H1 (cell line): ENCODE data around the gene WDR77. TPM values are rescaled to one million over a fixed set of nuclear protein-coding genes. Genes with fewer than 3 reads are reported as not detected.

Experiments used
- CTCF ChIA-PET: fragments of 300-600 bp; sonication (Branson Sonifier 250); formaldehyde crosslinking; loops from one replicate; lab custom pipeline; 2021; ENCODE audit not compliant: partially characterized antibody; lab: Charles Lee
- POLR2A ChIA-PET: fragments of 300-600 bp; sonication (Branson Sonifier 250); formaldehyde crosslinking; loops from one replicate; lab custom pipeline; 2021; ENCODE audit warnings: inconsistent platforms; ENCODE audit not compliant: partially characterized antibody; lab: Charles Lee
- DNase-seq, 2 experiments: peaks; one replicate each; pipeline versions ENCODE4 v3.0.0 to v3.0.0-alpha.2; 2010 to 2022; ENCODE audit warnings: low spot score in 2 of 2, low read depth in 1 of 2, mixed read lengths in 1 of 2
- FAIRE-seq: peaks from 2 replicates; lab custom pipeline; 2011; peaks lifted over from hg19 to GRCh38; lab: Jason Lieb, UNC
- H2AFZ ChIP-seq: 2 replicates; pipeline ENCODE4 v1.8.1; 2012; ENCODE audit warnings: low read length, inconsistent platforms
- H2AK5ac ChIP-seq: 2 replicates; pipeline ENCODE4 v1.6.1; 2013; ENCODE audit warnings: low read depth, low read length
- H2BK120ac ChIP-seq: replicated peaks from 2 replicates; pipeline ENCODE3; 2013; ENCODE audit warnings: low read depth, low read length, inconsistent platforms
- H2BK12ac ChIP-seq: 2 replicates; pipeline ENCODE4 v1.6.1; 2013; ENCODE audit warnings: low read depth, low read length
- H2BK15ac ChIP-seq: 2 replicates; pipeline ENCODE4 v1.6.1; 2013; ENCODE audit warnings: low read length
- H2BK20ac ChIP-seq: 2 replicates; pipeline ENCODE4 v1.6.1; 2013; ENCODE audit warnings: low read length
- H2BK5ac ChIP-seq: 2 replicates; pipeline ENCODE4 v1.6.1; 2013; ENCODE audit warnings: low read depth, low read length
- H3K14ac ChIP-seq: 2 replicates; pipeline ENCODE4 v1.6.1; 2013; ENCODE audit warnings: inconsistent platforms; ENCODE audit not compliant: insufficient read length
- H3K18ac ChIP-seq: 2 replicates; pipeline ENCODE4 v1.6.1; 2013; ENCODE audit warnings: low read length; ENCODE audit errors: extremely low read depth
- H3K23ac ChIP-seq: 2 replicates; pipeline ENCODE4 v1.6.1; 2013; ENCODE audit warnings: inconsistent platforms; ENCODE audit not compliant: insufficient read length
- H3K23me2 ChIP-seq: 2 replicates; pipeline ENCODE4 v1.6.1; 2013; ENCODE audit warnings: low read depth, low read length
- H3K27ac ChIP-seq: 2 replicates; pipeline ENCODE4 v1.6.1; 2011; ENCODE audit warnings: low read depth, low read length, inconsistent platforms
- H3K27me3 ChIP-seq, 4 experiments: replicated peaks in 1 of 4; 1 replicate in 1 of 4; 2 replicates in 3 of 4; pipeline versions ENCODE4 v1.6.1 to v1.8.1; 2011 to 2013; ENCODE audit warnings: low read length in 3 of 4, mild to moderate bottlenecking in 3 of 4, inconsistent platforms in 2 of 4, mixed read lengths in 2 of 4, moderate library complexity in 1 of 4; ENCODE audit not compliant: control insufficient read depth in 3 of 4, insufficient read depth in 3 of 4; ENCODE audit errors: extremely low read depth in 1 of 4
- H3K36me3 ChIP-seq, 4 experiments: 2 replicates each; pipeline versions ENCODE4 v1.6.1 to v1.8.1; 2011 to 2013; ENCODE audit warnings: mild to moderate bottlenecking in 4 of 4, low read length in 3 of 4, moderate library complexity in 2 of 4, control low read depth in 1 of 4, inconsistent platforms in 1 of 4; ENCODE audit not compliant: insufficient read depth in 4 of 4, control insufficient read depth in 2 of 4
- H3K4ac ChIP-seq: replicated peaks from 2 replicates; pipeline ENCODE3; 2013; ENCODE audit warnings: low read length, low read depth, mixed read lengths, inconsistent platforms; ENCODE audit not compliant: insufficient read length
- H3K4me1 ChIP-seq, 4 experiments: replicated peaks in 1 of 4; 1 replicate in 1 of 4; 2 replicates in 3 of 4; pipeline versions ENCODE4 v1.6.1 to v1.8.1; 2011 to 2013; ENCODE audit warnings: low read length in 3 of 4, inconsistent platforms in 2 of 4, mixed read lengths in 1 of 4; ENCODE audit not compliant: insufficient read depth in 4 of 4, control insufficient read depth in 3 of 4
- H3K4me2 ChIP-seq, 2 experiments: 2 replicates each; pipeline versions ENCODE4 v1.6.1 to v1.8.1; 2011 to 2013; ENCODE audit warnings: low read depth in 2 of 2, low read length in 2 of 2, control low read depth in 1 of 2, inconsistent platforms in 1 of 2, mild to moderate bottlenecking in 1 of 2; ENCODE audit not compliant: insufficient read depth in 1 of 2
- H3K4me3 ChIP-seq, 4 experiments: fragments of 200-600, 300-600 bp in 1 of 4; sonication (generic), shearing (Covaris generic), sonication (Bioruptor Twin) in 1 of 4; 2 replicates each; pipeline versions ENCODE4 v1.5.1 to v1.8.1; 2011 to 2016; ENCODE audit warnings: low read length in 4 of 4, low read depth in 3 of 4, control low read depth in 2 of 4, inconsistent platforms in 2 of 4, mild to moderate bottlenecking in 2 of 4, mixed read lengths in 1 of 4, moderate library complexity in 1 of 4; ENCODE audit not compliant: insufficient read depth in 2 of 4; ENCODE audit errors: extremely low read depth in 1 of 4
- H3K56ac ChIP-seq: replicated peaks from 2 replicates; pipeline ENCODE3; 2013; ENCODE audit warnings: low read depth, mild to moderate bottlenecking, mixed read lengths, low read length, inconsistent platforms; ENCODE audit not compliant: insufficient read length
- H3K79me1 ChIP-seq: 2 replicates; pipeline ENCODE4 v1.6.1; 2013; ENCODE audit warnings: low read depth, low read length, control low read depth
- H3K79me2 ChIP-seq, 2 experiments: 2 replicates each; pipeline versions ENCODE4 v1.6.1 to v1.8.1; 2012 to 2013; ENCODE audit warnings: low read length in 2 of 2, mild to moderate bottlenecking in 2 of 2, inconsistent platforms in 1 of 2; ENCODE audit not compliant: insufficient read depth in 2 of 2, control insufficient read depth in 1 of 2
- H3K9ac ChIP-seq, 4 experiments: replicated peaks in 1 of 4; 1 replicate in 1 of 4; 2 replicates in 3 of 4; pipeline versions ENCODE4 v1.6.1 to v1.8.1; 2011 to 2013; ENCODE audit warnings: low read depth in 3 of 4, low read length in 3 of 4, control low read depth in 2 of 4, mild to moderate bottlenecking in 2 of 4, moderate library complexity in 2 of 4, inconsistent platforms in 1 of 4; ENCODE audit errors: extremely low read depth in 1 of 4
- H3K9me3 ChIP-seq, 2 experiments: 2 replicates each; pipeline versions ENCODE4 v1.6.1 to v1.8.1; 2012 to 2013; ENCODE audit warnings: mild to moderate bottlenecking in 2 of 2, moderate library complexity in 2 of 2, control low read depth in 1 of 2, inconsistent platforms in 1 of 2, low read depth in 1 of 2, low read length in 1 of 2, mixed read lengths in 1 of 2; ENCODE audit not compliant: insufficient read depth in 2 of 2
- H4K20me1 ChIP-seq, 2 experiments: replicated peaks in 1 of 2; 2 replicates each; pipeline versions ENCODE3 to v1.8.1; 2011 to 2013; ENCODE audit warnings: inconsistent platforms in 2 of 2, low read length in 2 of 2, mild to moderate bottlenecking in 1 of 2; ENCODE audit not compliant: insufficient read depth in 2 of 2, control insufficient read depth in 1 of 2
- H4K5ac ChIP-seq: 2 replicates; pipeline ENCODE4 v1.6.1; 2013; ENCODE audit warnings: low read length, low read depth, mixed read lengths, inconsistent platforms; ENCODE audit not compliant: insufficient read length
- H4K8ac ChIP-seq: 2 replicates; pipeline ENCODE4 v1.8.0; 2013; ENCODE audit warnings: mild to moderate bottlenecking, moderate library complexity, low read length, inconsistent platforms; ENCODE audit not compliant: insufficient read depth; ENCODE audit errors: extremely low read depth
- H4K91ac ChIP-seq: replicated peaks from 2 replicates; pipeline ENCODE3; 2013; ENCODE audit warnings: low read length, mixed read lengths, inconsistent platforms; ENCODE audit not compliant: insufficient read length
- BACH1 ChIP-seq: IDR thresholded peaks from 2 replicates; pipeline ENCODE4 v1.6.1; 2012; ENCODE audit warnings: low read length, improper control_type of control experiment
- BCL11A ChIP-seq, 2 experiments: IDR thresholded peaks; one replicate each; pipeline ENCODE4 v1.6.1; 2011; ENCODE audit warnings: low read depth in 2 of 2, low read length in 2 of 2, mild to moderate bottlenecking in 2 of 2
- CBX8 ChIP-seq: fragments of 300-800, 300-1000 bp; sonication (generic); IDR thresholded peaks from 2 replicates; pipeline ENCODE4 v1.7.1; 2016; ENCODE audit warnings: low read depth, low read length, borderline replicate concordance
- CTBP2 ChIP-seq: IDR thresholded peaks from 2 replicates; pipeline ENCODE4 v1.7.0; 2011; ENCODE audit warnings: borderline replicate concordance, mild to moderate bottlenecking, moderate library complexity, mixed read lengths, low read length; ENCODE audit not compliant: insufficient read depth, insufficient read length
- GABPA ChIP-seq: IDR thresholded peaks from 2 replicates; pipeline ENCODE4 v1.6.1; 2011; ENCODE audit warnings: mild to moderate bottlenecking, low read length, moderate library complexity, borderline replicate concordance; ENCODE audit not compliant: insufficient read depth
- NANOG ChIP-seq: IDR thresholded peaks from 2 replicates; pipeline ENCODE4 v1.6.1; 2011; ENCODE audit warnings: low read length, low read depth, mild to moderate bottlenecking, inconsistent platforms; ENCODE audit not compliant: insufficient read depth, poor library complexity, severe bottlenecking
- NRF1 ChIP-seq: IDR thresholded peaks from 2 replicates; pipeline ENCODE4 v1.6.1; 2011; ENCODE audit warnings: mild to moderate bottlenecking, low read depth, low read length, improper control_type of control experiment
- POLR2A ChIP-seq, 2 experiments: IDR thresholded peaks; 1 replicate in 1 of 2; 2 replicates in 1 of 2; pipeline ENCODE4 v1.6.1; 2011; ENCODE audit warnings: low read depth in 2 of 2, low read length in 2 of 2, mild to moderate bottlenecking in 2 of 2; ENCODE audit errors: control extremely low read depth in 1 of 2
- TAF1 ChIP-seq: IDR thresholded peaks from 2 replicates; pipeline ENCODE4 v1.6.1; 2011; ENCODE audit warnings: mild to moderate bottlenecking, low read depth, low read length
- WGBS, 2 experiments: shearing (Covaris generic) in 1 of 2; methylation state at CpG; one replicate each; pipeline versions ENCODE4 v1.1.6 to v1.1.7; 2013 to 2015; ENCODE audit warnings: low lambda C conversion rate in 2 of 2, mixed read lengths in 2 of 2, inconsistent platforms in 1 of 2, low coverage in 1 of 2, missing lambda C conversion rate in 1 of 2; ENCODE audit not compliant: insufficient replicate concordance in 2 of 2, insufficient coverage in 1 of 2, insufficient read length in 1 of 2; ENCODE audit errors: extremely low coverage in 1 of 2, missing lambda C conversion rate in 1 of 2; 5-methylcytosine and 5-hydroxymethylcytosine counted together
- polyA plus RNA-seq, 7 experiments: library from polyadenylated mRNA; depleted of rRNA in 3 of 7; stranded (reverse) in 5 of 7; unstranded in 2 of 7; fragments of >200 nt in 5 of 7; fragments of 200-250 nt in 2 of 7; gene quantifications; 1 replicate in 5 of 7; 2 replicates in 1 of 7; 4 replicates in 1 of 7; pipeline versions ENCODE4 v1.2.1 to v1.2.3, GENCODE V29; 2011 to 2013; ENCODE audit warnings: missing spikeins in 2 of 7, mixed read lengths in 2 of 7
- total RNA-seq: library from RNA; stranded (reverse); fragmentation: NEBNext Ultra II Directional; extraction: Animal tissue kit (Norgen Biotek cat#: 25700); gene quantifications from 2 replicates; pipeline ENCODE4 v1.2.1, GENCODE V29; 2021
- TF ChIP-seq, protein P1 (sequence below): IDR thresholded peaks from 2 replicates; pipeline ENCODE4 v1.6.1; 2012; ENCODE audit warnings: inconsistent platforms
- TF ChIP-seq, protein P2 (sequence below): IDR thresholded peaks from 2 replicates; pipeline ENCODE4 v1.6.1; 2011; ENCODE audit warnings: low read depth, mild to moderate bottlenecking, low read length; ENCODE audit not compliant: insufficient read depth

WDR77 gene
- total and polyA plus RNA-seq, 2 of the 8 experiments (the other 6 are each of a cell fraction or from before 2014, with no cell fraction given), result 66.0 to 156 TPM

DNA sequence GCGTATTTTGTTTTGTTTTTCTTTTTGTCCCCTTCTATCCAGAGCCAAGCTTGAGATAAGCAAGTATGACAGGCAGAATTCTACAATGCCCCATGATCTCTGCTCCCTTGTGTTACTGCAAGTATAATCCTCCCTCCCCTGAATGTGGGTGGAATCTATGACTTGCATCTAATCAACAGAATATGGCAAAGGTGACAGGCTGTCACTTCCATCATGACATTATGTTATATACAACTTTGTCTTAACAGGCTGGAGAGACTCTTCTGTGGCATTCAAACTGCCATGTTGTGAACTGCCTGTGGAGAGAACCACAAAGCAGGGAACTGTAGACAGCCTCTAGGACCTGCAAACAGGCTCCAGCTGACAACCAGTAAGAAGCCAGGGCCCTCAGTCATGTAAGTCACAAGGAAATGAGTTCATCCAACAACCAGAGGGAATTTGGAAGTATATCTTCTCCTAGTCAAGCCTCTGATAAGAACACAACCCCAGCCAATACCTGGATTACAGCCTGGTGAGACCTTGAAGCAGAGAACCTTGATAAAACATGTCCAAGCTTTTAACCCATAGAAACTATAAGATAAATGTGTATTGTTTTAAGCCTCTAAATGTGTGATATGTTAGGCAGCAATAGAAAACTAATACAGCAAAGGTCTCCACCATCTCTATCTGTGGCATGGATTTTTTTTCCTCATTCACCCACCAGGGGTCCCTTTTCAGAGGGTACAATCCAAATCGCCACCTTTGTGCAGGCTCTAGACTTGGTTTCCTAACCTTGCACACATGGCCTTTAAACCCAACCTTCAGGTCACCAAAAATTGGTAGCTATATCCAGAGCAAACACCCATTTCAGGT is 19.0 kb upstream of the WDR77 start:
- Histone ChIP-seq H3K9ac (no peak overlapping the region), H2BK120ac (no peak overlapping the region), H3K56ac (no peak overlapping the region), H2AK5ac (no peak overlapping the region), H4K20me1 (no peaks in the 10 kb centered on the region), H3K79me1 (no peaks in the 10 kb centered on the region), H3K4me3 (no peak overlapping the region), H3K14ac (no peak overlapping the region), H3K4me2 (no peak overlapping the region), H2BK5ac (no peak overlapping the region)
- WGBS, 2 experiments, result 92% methylated on average over 2 of the region's 2 CpGs; no CpG with 5 or more reads in 1 of the 2 experiments
- TF ChIP-seq CBX8, result no peak
- TF ChIP-seq POLR2A (IDR thresholded peaks at IDR 0.05; ENCODE audit: control extremely low read depth in 1 of 2, low read depth in 2 of 2, low read length in 2 of 2), result no peak
- TF ChIP-seq BACH1, result no peak
- no peak for TF ChIP-seq NRF1
- TF ChIP-seq, protein P1, sequence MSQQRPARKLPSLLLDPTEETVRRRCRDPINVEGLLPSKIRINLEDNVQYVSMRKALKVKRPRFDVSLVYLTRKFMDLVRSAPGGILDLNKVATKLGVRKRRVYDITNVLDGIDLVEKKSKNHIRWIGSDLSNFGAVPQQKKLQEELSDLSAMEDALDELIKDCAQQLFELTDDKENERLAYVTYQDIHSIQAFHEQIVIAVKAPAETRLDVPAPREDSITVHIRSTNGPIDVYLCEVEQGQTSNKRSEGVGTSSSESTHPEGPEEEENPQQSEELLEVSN, result no peak
- TF ChIP-seq NANOG, result no peak
- no peak for TF ChIP-seq BCL11A (IDR thresholded peaks at IDR 0.05; ENCODE audit: low read depth in 2 of 2, low read length in 2 of 2)
- TF ChIP-seq GABPA, result no peak
- no peak for TF ChIP-seq TAF1
- TF ChIP-seq, protein P2, sequence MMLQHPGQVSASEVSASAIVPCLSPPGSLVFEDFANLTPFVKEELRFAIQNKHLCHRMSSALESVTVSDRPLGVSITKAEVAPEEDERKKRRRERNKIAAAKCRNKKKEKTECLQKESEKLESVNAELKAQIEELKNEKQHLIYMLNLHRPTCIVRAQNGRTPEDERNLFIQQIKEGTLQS, result no peak
- TF ChIP-seq CTBP2, result no peak
- TF ChIP-seq, all 59 proteins: peak for 0
- Histone ChIP-seq H3K27ac (no peak overlapping the region), H3K23ac (no peak overlapping the region), H3K79me2 (no peaks in the 10 kb centered on the region), H2AFZ (no peak overlapping the region), H3K4me1 (no peaks in the 10 kb centered on the region), H3K18ac (no peak overlapping the region), H3K23me2 (no peaks in the 10 kb centered on the region), H3K27me3 (no peaks in the 10 kb centered on the region), H4K91ac (no peak overlapping the region), H3K4ac (no peak overlapping the region), H2BK15ac (no peak overlapping the region), H2BK20ac (no peak overlapping the region), H2BK12ac (no peak overlapping the region), H4K8ac (no peak overlapping the region), H3K9me3 (no peaks in the 10 kb centered on the region), H4K5ac (no peak overlapping the region), H3K36me3 (peaks cover 0 to 3% (median 0%) of the 10 kb centered on the region in 4 experiments; a peak in 3 of 8 replicates)
- ChIA-PET CTCF (interaction anchor here (0.7 to 1.2 kb wide), 3 partner anchors 10 to 55 kb away, joined by 3 to 4 read pairs (median 3); no protein-coding TSS in a partner anchor), POLR2A (no interaction called here)
- FAIRE-seq, result no peak
- DNase-seq, result no peak
